Measurements from ENCODE around the gene ILRUN.
"Not testable (repeated sequence)": the region's sequence is repeated elsewhere in the genome, so short reads cannot be mapped to it uniquely, and the experiment has no call there.

ILRUN gene

DNA sequence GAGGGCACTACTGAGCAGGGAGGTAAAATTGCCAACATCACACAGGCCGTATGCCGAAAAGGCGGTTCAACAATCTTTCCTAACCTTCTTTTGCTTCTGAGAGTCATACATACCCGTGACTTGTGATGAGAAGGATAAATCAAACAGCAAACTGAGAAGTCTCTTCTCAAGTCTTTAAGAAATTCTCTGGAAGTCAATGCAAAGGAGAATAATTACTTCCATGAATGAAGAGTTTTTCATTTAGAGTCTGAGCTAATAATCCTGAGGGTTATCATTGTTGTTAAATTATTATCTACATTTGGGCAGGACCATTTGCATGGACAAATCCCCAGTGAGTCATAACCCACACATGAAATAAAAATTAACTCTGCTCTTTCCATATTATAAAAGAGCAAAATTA, 22.4 kb upstream of the ILRUN start:
- TF ChIP-seq, protein P1, sequence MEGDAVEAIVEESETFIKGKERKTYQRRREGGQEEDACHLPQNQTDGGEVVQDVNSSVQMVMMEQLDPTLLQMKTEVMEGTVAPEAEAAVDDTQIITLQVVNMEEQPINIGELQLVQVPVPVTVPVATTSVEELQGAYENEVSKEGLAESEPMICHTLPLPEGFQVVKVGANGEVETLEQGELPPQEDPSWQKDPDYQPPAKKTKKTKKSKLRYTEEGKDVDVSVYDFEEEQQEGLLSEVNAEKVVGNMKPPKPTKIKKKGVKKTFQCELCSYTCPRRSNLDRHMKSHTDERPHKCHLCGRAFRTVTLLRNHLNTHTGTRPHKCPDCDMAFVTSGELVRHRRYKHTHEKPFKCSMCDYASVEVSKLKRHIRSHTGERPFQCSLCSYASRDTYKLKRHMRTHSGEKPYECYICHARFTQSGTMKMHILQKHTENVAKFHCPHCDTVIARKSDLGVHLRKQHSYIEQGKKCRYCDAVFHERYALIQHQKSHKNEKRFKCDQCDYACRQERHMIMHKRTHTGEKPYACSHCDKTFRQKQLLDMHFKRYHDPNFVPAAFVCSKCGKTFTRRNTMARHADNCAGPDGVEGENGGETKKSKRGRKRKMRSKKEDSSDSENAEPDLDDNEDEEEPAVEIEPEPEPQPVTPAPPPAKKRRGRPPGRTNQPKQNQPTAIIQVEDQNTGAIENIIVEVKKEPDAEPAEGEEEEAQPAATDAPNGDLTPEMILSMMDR (IDR thresholded peaks at IDR 0.05; ENCODE audit: control insufficient read depth, insufficient read depth, low read depth, low read length, missing control alignments) = no peak
- no peak overlapping the region for H3K4me3 ChIP-seq (ENCODE audit: control insufficient read depth, low read depth, low read length)
- DNase-seq (ENCODE audit: low read depth) = no peak

DNA sequence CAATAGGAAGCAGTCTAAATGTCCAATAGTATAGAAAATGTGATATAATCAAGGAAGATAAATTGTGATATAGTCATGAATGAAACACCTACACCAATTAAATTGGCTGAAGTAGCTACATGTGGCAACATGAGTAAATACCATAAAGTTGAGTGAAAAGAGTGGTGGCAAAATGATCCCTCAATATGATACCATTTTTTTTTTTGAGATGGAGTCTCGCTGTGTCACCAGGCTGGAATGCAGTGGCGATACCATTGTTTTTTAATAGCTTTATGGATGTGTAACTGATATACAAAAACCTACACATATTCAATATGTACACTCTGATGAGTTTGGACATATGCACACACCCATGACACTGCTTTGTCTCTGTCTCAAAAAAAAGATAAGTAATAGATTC, 20.9 kb upstream of the ILRUN start:
- H3K4me3 ChIP-seq (ENCODE audit: control insufficient read depth, low read depth, low read length) = no peak overlapping the region
- TF ChIP-seq, protein P1 (IDR thresholded peaks at IDR 0.05; ENCODE audit: control insufficient read depth, insufficient read depth, low read depth, low read length, missing control alignments) = no peak
- no peak for DNase-seq (ENCODE audit: low read depth)

DNA sequence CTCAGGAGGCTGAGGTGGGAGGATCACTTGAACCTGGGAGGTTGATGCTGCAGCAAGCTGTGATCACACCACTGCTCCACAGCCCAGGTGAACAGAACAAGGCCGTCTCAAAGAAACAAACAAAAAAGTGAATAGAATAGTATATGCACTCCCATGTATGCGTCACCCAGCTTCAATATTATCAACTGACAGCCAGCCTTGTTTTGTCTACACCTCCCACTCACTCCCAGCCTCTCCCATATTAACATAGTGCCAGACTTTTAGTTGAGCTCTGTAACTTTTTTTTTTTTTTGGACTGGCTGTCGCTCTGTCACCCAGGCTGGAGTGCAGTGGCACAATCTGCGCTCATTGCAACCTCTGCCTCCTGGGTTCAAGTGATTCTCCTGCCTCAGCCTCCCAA, 18.1 kb upstream of the ILRUN start:
- TF ChIP-seq, protein P1 (IDR thresholded peaks at IDR 0.05; ENCODE audit: control insufficient read depth, insufficient read depth, low read depth, low read length, missing control alignments) = no peak
- no peak for DNase-seq (ENCODE audit: low read depth)
- H3K4me3 ChIP-seq (ENCODE audit: control insufficient read depth, low read depth, low read length) = no peak overlapping the region

DNA sequence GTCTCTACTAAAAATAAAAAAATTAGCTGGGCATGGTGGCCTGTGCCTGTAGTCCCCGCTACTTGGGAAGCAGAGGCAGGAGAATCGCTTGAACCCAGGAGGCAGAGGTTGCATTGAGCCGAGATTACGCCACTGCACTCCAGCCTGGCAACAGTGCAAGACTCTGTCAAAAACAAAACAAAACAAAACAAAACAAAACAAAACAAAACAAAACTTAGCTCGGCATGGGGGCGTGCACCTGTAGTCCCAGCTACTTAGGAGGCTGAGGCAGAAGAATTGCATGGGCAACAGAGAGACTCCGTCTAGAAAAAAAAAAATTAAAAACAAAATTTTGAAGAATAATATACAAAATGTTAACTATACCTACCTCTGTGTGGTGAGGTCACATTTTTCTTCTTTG, 16.3 kb upstream of the ILRUN start:
- not testable (repeated sequence) for DNase-seq (ENCODE audit: low read depth); H3K4me3 ChIP-seq (ENCODE audit: control insufficient read depth, low read depth, low read length)

DNA sequence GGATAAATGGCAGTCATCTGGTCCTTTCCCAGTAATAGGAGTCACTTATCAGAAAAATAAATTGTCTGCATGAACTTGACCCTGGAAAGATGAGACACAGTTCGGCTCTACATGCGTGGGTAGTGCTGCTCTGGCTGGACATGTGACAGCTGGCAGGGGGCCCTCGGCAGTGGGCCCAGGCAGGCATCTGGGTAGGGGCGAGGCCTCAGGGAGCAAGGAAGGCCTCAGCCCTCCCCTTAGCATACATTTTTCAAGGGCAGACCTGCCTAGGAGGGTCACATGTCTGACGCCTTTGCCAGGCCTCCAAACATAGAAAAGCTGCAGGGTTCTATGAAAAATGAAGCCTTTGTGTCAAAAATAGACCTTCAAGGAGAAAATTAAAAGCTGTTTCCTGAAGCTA, 12.8 kb upstream of the ILRUN start:
- TF ChIP-seq, protein P1 (IDR thresholded peaks at IDR 0.05; ENCODE audit: control insufficient read depth, insufficient read depth, low read depth, low read length, missing control alignments) = no peak
- no peak overlapping the region for H3K4me3 ChIP-seq (ENCODE audit: control insufficient read depth, low read depth, low read length)
- no peak for DNase-seq (ENCODE audit: low read depth)

DNA sequence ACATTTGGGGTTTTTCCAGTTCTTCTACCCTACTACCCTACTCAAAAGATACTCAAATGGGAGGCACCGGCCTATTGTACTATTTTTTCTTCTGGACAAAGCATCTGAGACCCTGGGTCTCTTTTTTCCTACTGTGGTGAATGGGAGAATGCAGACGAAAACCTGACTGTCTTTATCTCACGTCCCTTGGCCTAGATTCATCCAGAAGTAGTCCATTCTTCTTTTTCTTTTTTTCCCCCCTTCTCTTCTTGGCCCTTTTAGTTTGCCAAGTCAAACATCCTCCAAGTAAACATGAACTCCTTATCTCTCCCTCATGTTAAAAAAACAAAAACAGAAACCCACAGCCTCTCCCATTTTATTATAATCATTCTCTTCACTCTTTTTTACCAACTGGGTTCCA, 8.7 kb upstream of the ILRUN start:
- no peak for DNase-seq (ENCODE audit: low read depth)
- TF ChIP-seq, protein P1 (IDR thresholded peaks at IDR 0.05; ENCODE audit: control insufficient read depth, insufficient read depth, low read depth, low read length, missing control alignments) = no peak
- no peak overlapping the region for H3K4me3 ChIP-seq (ENCODE audit: control insufficient read depth, low read depth, low read length)

DNA sequence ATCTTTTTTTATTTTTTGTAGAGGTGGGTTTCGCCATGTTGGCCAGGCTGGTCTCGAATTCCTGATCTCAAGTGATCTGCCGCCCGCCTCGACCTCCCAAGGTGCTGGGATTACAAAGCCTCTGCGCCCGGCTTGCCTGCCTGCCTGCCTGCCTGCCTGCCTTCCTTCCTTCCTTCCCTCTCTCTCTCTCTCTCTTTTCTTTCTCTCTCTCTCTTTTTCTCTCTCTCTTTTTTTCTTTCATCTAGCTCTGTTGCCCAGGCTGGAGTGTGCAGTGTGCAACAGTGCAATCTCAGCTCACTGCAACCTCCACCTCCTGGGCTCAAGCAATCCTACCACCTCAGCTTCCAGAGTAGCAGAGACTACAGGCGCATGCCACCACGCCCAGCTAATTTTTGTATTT, 4.6 kb upstream of the ILRUN start:
- DNase-seq (ENCODE audit: low read depth) = no peak
- no peak overlapping the region for H3K4me3 ChIP-seq (ENCODE audit: control insufficient read depth, low read depth, low read length)
- TF ChIP-seq, protein P1 (IDR thresholded peaks at IDR 0.05; ENCODE audit: control insufficient read depth, insufficient read depth, low read depth, low read length, missing control alignments) = no peak

Measured in AG09309 (cell line).